ENCODE data around the gene ACSL1. TPM values are rescaled to one million over a fixed set of nuclear protein-coding genes. Genes with fewer than 3 reads are reported as not detected.

Gene ACSL1
- total and polyA plus RNA-seq, 9 of the 15 experiments (the other 6 are each of a cell fraction or from before 2014, with no cell fraction given) = 6.7 to 24.1 (median 15.0) TPM

GRCh38 chr4:184747034-184747830 lies 78.5 kb downstream of the ACSL1 start (continued):
- no peak for TF ChIP-seq ARID3B (CRISPR knock-in tag; IDR thresholded peaks at IDR 0.05; ENCODE audit: borderline replicate concordance)
- no peak for TF ChIP-seq NCOA2 (IDR thresholded peaks at IDR 0.05; ENCODE audit: partially characterized antibody in 2 of 2)
- no peak for TF ChIP-seq ESRRB (CRISPR knock-in tag; IDR thresholded peaks at IDR 0.05; ENCODE audit: borderline replicate concordance)
- no peak for TF ChIP-seq ZNF75A (CRISPR knock-in tag; IDR thresholded peaks at IDR 0.05)
- peak; percentile 58 for TF ChIP-seq MAFG (tag; conservative IDR thresholded peaks at IDR 0.05)
- TF ChIP-seq TRIM24 (IDR thresholded peaks at IDR 0.05) = 0 out of 4 replicates have a peak, but pooled peaks of 1 of the 2 experiments have one; percentile 53
- no peak for TF ChIP-seq ZNF764 (CRISPR knock-in tag; IDR thresholded peaks at IDR 0.05; ENCODE audit: low read depth)
- no peak for TF ChIP-seq BRF2 (IDR thresholded peaks at IDR 0.05; ENCODE audit: borderline replicate concordance, insufficient read depth, insufficient read length)
- TF ChIP-seq MXD1 (CRISPR knock-in tag; IDR thresholded peaks at IDR 0.05; ENCODE audit: borderline replicate concordance, poor library complexity, severe bottlenecking) = no peak
- peak; percentile 70; the same call in 1 of the 2 replicates for TF ChIP-seq ZNF766 (CRISPR knock-in tag; conservative IDR thresholded peaks at IDR 0.05)
- TF ChIP-seq ZNF696 (CRISPR knock-in tag; conservative IDR thresholded peaks at IDR 0.05) = no peak
- TF ChIP-seq TAF7 (tag; IDR thresholded peaks at IDR 0.05) = no peak
- TF ChIP-seq ZNF280A (IDR thresholded peaks at IDR 0.05; ENCODE audit: low read depth, partially characterized antibody) = no peak
- TF ChIP-seq ZNF184 (CRISPR knock-in tag; IDR thresholded peaks at IDR 0.05) = no peak
- no peak for TF ChIP-seq ZNF584 (CRISPR knock-in tag; IDR thresholded peaks at IDR 0.05; ENCODE audit: low read depth)
- TF ChIP-seq FOXM1 (IDR thresholded peaks at IDR 0.05; ENCODE audit: low read depth) = no peak
- TF ChIP-seq FOXM1 (CRISPR knock-in tag; IDR thresholded peaks at IDR 0.05; ENCODE audit: low read depth) = no peak
- no peak for TF ChIP-seq MYBL2 (IDR thresholded peaks at IDR 0.05; ENCODE audit: low read depth)
- TF ChIP-seq MYBL2 (CRISPR knock-in tag; IDR thresholded peaks at IDR 0.05; ENCODE audit: borderline replicate concordance) = no peak
- TF ChIP-seq RB1 (IDR thresholded peaks at IDR 0.05; ENCODE audit: low read depth) = no peak
- no peak for TF ChIP-seq MED1 (CRISPR knock-in tag; IDR thresholded peaks at IDR 0.05; ENCODE audit: borderline replicate concordance)
- TF ChIP-seq CBFA2T2 (conservative IDR thresholded peaks at IDR 0.05) = peak; percentile 61
- no peak for TF ChIP-seq HEY1 (CRISPR knock-in tag; IDR thresholded peaks at IDR 0.05; ENCODE audit: borderline replicate concordance)
- TF ChIP-seq ZBTB8A (IDR thresholded peaks at IDR 0.05; ENCODE audit: partially characterized antibody) = no peak

All from K562 (cell line).